Femur (tissue), 1 donor: ENCODE results near the gene IL34.

Experiments
- DNase-seq: peaks from one replicate; pipeline ENCODE4 v3.0.0-alpha.2; 2017

IL34 gene

DNA sequence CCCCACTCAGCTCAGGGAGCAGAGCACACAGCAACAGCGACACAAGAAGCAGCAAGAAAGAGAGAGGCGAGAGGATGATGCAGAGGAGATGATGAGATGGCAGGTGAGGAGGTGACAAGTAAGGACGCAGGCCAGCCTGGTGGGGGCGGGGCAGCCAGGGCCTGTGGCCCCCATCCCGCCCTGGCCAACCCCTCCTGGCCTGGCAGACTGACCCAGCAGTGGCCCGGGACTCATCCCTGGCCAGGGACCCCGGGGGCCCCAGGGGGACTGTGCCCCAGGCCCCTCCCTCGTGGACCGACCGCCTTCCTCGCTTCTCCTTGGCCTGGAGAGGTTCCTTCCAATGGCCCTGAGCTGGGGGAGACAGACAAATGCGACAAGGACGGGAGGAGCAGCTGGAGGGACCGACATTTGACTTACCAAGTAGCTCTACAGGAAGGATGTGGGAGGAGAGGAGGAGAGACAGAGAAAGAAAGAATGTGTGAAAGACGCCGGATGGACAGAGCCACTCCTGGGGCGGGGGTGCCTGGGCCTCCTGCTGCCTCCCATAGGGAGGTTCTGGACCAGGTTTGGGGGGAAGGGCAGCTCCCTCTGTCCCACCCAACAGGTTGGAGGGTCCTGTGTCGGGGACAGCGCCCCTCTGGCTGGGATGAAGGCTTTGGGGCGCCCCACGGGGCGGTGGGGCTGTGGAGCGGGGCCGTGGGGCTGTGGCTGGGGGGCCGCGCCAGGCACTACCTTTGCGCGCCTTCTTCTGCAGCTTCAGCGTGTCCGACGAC is 32.7 kb downstream of the IL34 start:
- DNase-seq, result peak; percentile 24

DNA sequence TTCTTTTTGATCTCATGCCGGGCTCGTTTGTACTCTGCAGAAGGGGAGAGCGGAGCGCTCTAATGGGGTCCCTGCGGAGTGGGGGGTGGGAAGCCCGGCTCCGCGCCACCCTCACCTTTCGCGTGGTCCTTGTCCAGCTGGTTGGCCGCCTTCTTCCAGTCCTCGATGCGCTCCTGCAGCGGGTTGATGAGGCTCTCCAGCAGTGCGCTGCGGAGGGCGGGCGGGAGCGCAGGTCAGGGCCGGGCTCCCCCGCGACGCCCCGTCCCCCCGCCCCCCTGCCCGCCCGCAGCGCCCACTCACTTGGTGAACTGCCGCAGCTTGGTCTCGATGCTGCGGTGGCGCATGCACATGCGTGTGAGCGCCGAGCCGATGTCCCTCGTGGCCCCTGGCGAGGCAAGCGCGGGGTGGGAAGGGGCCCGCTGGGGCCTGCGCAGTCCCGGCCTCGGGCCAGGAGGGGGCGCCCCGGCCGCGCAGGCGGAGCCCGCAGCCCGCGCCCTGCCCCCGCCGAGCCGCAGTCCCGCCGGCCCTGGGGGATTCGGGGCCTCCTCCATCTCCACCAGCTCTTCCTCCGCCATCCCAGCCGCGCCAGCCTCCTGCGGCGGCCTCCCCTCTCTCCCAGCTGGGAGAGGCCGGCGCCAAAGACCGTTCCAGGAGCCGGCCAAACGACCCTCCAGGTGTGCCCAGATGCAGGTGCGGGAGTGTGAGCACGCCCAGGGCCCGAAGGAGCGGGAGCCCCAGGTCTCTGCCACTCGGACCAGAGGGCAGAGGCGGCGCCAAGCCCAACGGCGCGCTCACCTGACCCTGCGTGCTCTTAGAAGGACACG is 33.5 kb downstream of the IL34 start:
- peak; percentile 54 for DNase-seq

GRCh38 chr16:70680495-70681381 is 34.4 kb downstream of the IL34 start:
- DNase-seq, result peak; percentile 52

DNA sequence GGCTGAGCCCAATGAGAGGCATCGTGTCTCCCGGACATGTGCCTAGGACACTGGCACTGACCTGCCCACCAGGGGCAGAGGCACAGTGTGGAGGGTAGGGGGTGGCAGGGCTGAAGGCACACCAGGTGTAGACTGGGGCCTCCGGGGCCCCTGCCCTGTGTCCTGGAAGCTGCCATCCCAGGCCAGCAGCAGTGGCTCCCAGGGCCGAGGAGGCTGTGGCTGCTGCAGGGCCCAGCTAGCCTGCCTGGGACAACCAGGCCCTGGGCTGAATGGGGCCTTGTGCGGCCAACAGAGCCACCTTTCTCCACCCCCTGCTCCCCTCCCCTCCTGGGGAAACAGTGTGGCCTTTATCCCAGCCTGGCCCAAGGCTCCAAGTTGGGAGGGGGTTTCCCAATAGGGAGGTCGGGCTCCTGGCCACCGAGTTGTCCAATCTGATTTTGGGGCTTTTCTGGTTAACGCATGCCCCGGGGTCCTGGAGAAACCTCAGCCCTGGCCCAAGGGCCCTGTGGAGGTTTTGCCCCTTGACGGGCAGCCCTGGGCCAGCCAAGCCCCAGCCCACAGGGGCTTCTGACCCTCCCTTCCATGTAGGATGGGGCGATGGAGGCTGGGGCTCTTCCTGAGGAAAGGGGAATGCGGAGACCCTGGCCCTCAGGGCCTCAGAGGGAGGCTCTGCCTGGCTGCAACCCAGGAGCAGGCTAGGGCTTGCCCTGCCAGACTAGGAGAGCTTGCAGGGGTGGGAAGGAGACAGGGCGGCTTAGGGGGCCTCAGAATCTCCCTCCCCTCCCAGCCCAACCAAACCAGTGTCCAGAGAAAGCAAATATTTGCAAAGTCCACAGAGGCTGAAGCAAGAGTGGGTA is 35.3 kb downstream of the IL34 start:
- peak; percentile 63 for DNase-seq

GRCh38 chr16:70682239-70683145 is 36.1 kb downstream of the IL34 start:
- DNase-seq, result no peak

- peak; percentile 17 for DNase-seq
Observed at GRCh38 chr16:70683146-70683944, 37.0 kb downstream of the IL34 start.

- no peak for DNase-seq
Observed at GRCh38 chr16:70684146-70685060, 38.0 kb downstream of the IL34 start.

DNA sequence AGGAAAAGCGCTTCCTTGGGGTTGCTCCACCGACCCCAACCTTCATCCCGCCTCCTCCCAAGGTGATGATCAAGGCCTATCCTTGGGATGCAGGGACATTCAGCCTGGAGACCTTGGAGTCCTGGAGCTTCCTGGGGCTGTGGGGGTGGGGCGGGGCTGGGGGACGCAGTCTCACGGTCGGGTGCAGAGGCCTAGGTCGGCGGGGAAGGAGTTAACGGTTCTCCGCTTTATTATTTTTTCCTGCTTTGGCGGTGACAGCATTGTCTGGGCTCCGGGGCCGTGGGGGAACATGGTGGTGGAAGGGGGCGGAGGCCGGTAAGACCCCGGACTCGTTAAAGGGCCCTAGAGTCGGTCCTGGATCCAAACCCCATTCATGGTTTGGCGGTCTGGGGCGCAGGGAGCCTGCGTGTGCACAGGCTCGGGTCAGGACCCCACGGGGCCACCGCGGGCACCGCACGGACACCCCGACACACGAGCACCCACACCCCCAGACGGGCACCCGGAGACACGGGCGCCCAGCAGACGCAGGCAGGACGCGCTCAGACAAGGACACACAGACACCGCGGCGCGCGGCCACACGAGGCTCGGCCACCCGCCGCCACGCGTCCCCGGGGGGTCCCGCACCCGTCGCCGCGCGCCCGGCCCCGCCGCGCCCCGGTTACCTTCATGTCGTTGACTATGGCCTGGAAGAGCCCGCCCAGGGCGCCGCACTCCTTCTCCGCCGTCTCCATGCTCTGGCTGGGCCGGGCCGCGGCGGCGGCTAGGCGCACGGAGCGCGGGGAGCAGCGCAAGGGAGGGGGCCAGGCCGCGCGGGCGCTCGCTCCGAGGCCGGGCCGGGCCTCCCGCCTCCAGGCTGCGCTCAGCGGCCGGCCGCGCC is 38.9 kb downstream of the IL34 start:
- peak; percentile 46 for DNase-seq

DNA sequence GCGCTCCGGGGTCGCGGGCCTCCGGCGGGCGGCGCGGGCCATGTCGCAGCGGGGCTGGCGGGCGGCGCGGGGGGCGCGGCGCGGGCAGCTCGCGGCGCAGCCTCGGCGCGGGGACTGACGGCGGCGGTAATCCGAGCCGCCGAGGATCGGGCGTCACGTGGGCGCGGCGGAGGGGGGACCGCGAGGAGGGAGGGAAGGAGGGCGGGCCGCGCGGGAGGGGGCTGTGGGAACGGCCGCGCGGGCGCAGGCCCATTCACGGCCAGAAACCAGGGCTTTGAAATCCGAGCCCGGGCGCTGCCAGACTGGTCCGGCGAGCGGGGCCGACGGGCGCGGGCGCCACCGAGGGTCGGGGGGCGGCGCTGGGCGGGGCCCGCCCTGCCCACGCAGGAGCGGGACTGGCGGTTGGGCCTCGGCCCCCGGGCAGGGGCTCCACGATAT is 39.6 kb downstream of the IL34 start, which contains the start of gene MTSS2:
Gene MTSS2 (minus strand): TSS at position 116 of the 438 bp plus-strand sequence. CDS start 262 bp downstream, outside the sequence.
- DNase-seq, result peak; percentile 94

DNA sequence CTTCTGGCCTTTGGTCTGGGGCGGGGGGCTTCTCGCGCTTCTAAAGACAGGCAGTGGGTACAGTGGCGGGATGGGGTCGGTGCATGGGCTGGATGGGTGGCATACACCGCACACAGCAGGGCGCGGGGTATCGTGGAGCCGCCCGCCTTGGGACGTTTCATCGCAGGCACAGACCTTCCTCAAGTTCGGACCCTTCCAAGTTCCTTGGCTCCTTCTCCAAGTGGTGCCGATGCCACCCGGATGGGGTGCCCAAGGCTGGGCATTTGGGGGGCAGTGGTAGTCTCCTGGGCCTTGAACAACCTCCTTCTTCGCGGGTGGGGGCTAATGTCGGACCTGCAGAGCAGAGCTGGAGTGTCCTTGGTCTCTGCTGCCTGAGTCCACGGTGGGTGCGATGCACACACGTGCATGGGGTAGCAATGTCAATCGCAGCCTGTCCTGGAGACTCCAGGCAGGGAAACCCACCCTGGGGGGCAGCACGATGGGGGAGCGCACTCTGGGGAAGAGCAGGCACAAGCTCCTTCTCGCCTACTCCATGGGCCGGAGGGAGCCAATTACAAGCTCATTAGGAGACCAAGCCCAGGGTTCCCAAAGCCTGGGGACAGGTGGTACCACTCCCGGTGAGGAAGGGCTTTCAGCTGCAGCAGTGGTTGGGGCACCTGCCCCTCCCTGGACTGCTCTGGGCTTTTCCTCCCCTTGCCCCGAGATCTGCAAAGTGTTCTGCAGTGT is 40.2 kb downstream of the IL34 start:
- no peak for DNase-seq

DNA sequence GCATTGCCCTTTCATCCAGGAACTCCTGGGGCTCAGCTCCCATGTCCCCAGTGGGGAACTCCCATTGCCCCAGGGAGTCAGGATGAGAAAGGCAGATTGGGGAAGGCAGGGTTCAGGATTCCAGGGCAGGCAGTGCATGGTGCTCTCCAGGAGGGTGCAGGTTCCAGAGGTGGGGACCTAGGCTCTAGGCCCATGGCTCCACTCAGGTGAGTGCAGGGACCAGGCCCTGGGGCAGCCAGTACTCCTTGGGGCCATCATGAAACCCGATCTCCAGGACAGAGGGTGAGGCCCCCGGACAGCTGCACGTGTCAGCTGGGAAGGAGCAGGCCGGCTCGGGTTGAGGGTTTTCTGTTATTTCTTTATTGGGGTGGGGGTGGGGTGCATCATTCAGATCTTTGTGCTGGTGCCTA is 40.7 kb downstream of the IL34 start:
- peak; percentile 68 for DNase-seq

DNA sequence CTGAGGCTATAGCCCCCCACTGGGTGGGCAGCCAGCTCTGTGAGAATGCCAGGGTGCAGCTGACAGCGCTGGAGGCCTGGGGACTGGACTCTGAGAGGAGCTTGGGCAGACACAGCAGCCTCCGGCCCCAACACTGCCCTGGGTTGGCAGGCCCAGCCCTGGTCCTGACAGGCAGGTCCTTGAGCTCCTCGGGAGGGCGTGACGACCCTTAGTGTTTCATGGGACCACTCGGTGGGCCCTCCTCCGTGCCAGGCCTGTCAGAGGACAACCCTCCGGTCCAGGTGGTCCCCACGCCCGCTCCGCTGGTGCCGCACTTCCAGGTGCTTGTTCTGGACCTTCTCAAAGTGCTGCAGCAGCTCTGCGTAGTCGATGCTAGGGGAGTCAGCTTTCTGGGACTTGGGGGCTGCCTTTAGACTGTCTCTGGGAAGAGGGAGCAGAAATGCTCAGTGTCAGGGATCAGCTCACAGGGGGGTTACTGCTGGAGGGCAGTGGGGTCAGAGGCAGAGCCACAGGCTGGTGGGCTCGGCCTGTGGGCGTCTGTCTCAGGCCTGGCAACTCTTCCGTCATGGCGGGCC is 41.4 kb downstream of the IL34 start:
- peak; percentile 35 for DNase-seq

DNA sequence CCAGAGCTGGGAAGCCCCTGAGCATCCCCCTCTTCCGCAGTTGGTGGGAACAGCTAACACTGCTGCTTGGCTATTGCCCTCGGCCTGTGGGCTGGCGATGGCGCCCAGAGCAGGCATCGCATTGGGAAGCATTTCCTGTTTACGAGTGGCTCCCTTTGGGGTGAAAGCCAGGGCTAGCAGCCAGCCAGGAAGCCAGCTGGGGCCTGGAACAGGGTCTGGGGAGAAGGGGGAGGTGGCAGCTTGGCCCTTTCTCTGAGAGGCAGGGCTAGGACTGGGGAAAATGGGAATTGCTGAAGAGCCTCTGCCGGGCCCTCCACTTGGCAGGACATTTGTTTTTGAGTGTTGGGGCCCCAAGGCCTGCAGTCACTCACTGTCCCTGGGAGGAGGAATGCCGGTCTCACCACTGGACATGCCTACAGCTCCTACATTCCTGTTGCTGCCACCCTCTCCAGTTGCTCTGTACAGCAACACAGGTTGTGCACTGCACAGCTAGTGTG is 41.9 kb downstream of the IL34 start:
- DNase-seq, result peak; percentile 85

GRCh38 chr16:70689035-70689969 is 42.9 kb downstream of the IL34 start:
- DNase-seq, result peak; percentile 69
